ENCODE data around the gene RAB41. TPM values are rescaled to one million over a fixed set of nuclear protein-coding genes. Genes with fewer than 3 reads are reported as not detected.
"Not testable (repeated sequence)": the region's sequence is repeated elsewhere in the genome, so short reads cannot be mapped to it uniquely, and the experiment has no call there.

RAB41 gene
- under 1 TPM in 1 of 3 donors, not detected in 2; 0.29 TPM for total RNA-seq
- long read RNA-seq, donor 1 = 0 reads
- long read RNA-seq, donor 2 = 0 reads

- ATAC-seq (no peak), DNase-seq (no peak)
- intact Hi-C loops (cut with DNase I, micrococcal nuclease) = no loop called here
- Histone ChIP-seq H3K36me3 (ENCODE audit: low read depth) (no peaks in the 10 kb centered on the region), H3K4me3 (no peak within 1 kb of the TSS), H3K4me1 (ENCODE audit: low read depth) (no peaks in the 10 kb centered on the region), H3K9me3 (no peaks in the 10 kb centered on the region)
- TF ChIP-seq CTCF (IDR thresholded peaks at IDR 0.05) = no peak
Observed at GRCh38 chrX:70281951-70282350, at the start of gene RAB41. TSS of gene RAB41 (plus strand) at chrX:70282172. CDS start at chrX:70282218, 46 bp downstream.

GRCh38 chrX:70234355-70234754, 47.6 kb upstream of the RAB41 start, which contains the start of gene AWAT1:
TSS of gene AWAT1 (plus strand) at chrX:70234655. CDS start at chrX:70234696, 41 bp downstream.
- no peaks in the 10 kb centered on the region for H3K36me3 ChIP-seq (ENCODE audit: low read depth)
- no peak for ATAC-seq
- no peak for DNase-seq
- intact Hi-C loops (cut with DNase I, micrococcal nuclease) = no loop called here
- TF ChIP-seq CTCF (IDR thresholded peaks at IDR 0.05) = no peak
- no peaks in the 10 kb centered on the region for H3K4me1 ChIP-seq (ENCODE audit: low read depth)
- no peaks in the 10 kb centered on the region for H3K9me3 ChIP-seq
- no peak within 1 kb of the TSS for H3K4me3 ChIP-seq

- Histone ChIP-seq H3K9me3 (no peaks in the 10 kb centered on the region), H3K4me3 (no peak overlapping the region), H3K36me3 (ENCODE audit: low read depth) (no peaks in the 10 kb centered on the region), H3K4me1 (ENCODE audit: low read depth) (no peaks in the 10 kb centered on the region)
- ATAC-seq (no peak), DNase-seq (no peak)
- intact Hi-C loops (cut with DNase I, micrococcal nuclease) = no loop called here
- no peak for TF ChIP-seq CTCF (IDR thresholded peaks at IDR 0.05)
Observed at GRCh38 chrX:70240751-70241150, 41.2 kb upstream of the RAB41 start.

- Histone ChIP-seq H3K36me3 (ENCODE audit: low read depth) (no peaks in the 10 kb centered on the region), H3K4me1 (ENCODE audit: low read depth) (no peaks in the 10 kb centered on the region), H3K4me3 (no peak overlapping the region), H3K9me3 (no peaks in the 10 kb centered on the region)
- no peak for TF ChIP-seq CTCF (IDR thresholded peaks at IDR 0.05)
- intact Hi-C loops (cut with DNase I, micrococcal nuclease) = no loop called here
- DNase-seq (no peak), ATAC-seq (no peak)
Observed at GRCh38 chrX:70241501-70241900, 40.5 kb upstream of the RAB41 start.

GRCh38 chrX:70243601-70244000, 38.4 kb upstream of the RAB41 start:
- H3K4me1 ChIP-seq (ENCODE audit: low read depth) = not testable (repeated sequence)

GRCh38 chrX:70244881-70245280, 37.1 kb upstream of the RAB41 start:
- TF ChIP-seq CTCF (IDR thresholded peaks at IDR 0.05) = no peak
- no peak overlapping the region for H3K4me3 ChIP-seq
- ATAC-seq (no peak), DNase-seq (no peak)
- no peaks in the 10 kb centered on the region for H3K36me3 ChIP-seq (ENCODE audit: low read depth)
- intact Hi-C loops (cut with DNase I, micrococcal nuclease) = no loop called here
- H3K9me3 ChIP-seq = no peaks in the 10 kb centered on the region
- H3K4me1 ChIP-seq (ENCODE audit: low read depth) = no peaks in the 10 kb centered on the region

More at GRCh38 chrX:70243601-70244000, 38.4 kb upstream of the RAB41 start:
- H3K4me3 ChIP-seq; intact Hi-C loops (cut with DNase I, micrococcal nuclease); DNase-seq; H3K36me3 ChIP-seq (ENCODE audit: low read depth); H3K9me3 ChIP-seq; ATAC-seq: not testable (repeated sequence)

Data from mucosa of descending colon (tissue), 3 donors.